ENCODE measurements around the gene USP21.

The USP21 gene

DNA sequence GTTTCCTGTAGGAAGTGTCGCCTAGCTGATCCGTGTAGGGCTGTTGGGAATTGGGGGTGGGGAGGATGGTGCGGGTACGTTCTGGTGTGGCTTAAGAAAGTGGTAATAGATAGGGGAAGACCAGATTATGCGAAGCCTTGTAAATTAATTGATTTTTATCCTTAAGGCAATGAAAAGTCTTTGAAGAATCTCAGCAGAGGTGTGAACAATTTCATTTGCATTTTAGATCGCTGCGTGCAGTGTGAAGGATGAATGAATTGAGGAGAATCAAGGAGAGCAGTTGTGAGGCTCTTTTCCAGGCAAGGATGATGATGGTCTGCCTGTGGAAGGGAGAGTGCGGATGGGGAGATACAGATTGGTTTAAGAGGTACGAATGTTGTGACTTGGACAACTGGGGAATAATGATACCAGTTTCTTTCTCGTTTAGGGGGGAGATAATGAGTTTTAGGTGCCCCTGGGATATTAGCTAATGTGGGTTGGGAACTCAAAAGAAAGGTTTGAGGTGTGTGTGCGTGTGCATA is 26.0 kb upstream of the USP21 start:
- no peak for DNase-seq (ENCODE audit: low spot score)

- DNase-seq (ENCODE audit: low spot score), result no peak
These were observed 21.4 kb upstream of the USP21 start for GRCh38 chr1:161137881-161138280.

DNA sequence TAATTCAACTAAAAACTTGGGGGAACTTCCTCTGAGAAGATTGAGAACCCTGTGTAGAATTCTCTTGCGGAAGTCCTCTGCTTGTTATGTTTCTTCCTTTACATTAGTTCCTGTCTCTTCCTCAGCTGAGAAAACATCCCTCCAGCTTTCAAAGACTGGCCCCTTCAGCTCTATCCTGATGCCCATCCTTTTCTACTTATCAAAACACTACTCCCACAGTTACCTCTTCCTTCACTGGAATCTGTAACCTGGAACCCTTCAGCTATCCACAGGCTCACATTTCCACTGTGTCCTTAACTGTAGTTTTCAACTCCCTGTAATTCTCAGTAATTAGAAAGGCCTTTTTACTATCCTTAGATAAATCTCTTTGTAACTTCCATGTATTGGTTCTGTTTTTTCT is 20.9 kb upstream of the USP21 start:
- no peak for DNase-seq (ENCODE audit: low spot score)

- no peak for DNase-seq (ENCODE audit: low spot score)
These were observed 19.5 kb upstream of the USP21 start for GRCh38 chr1:161139766-161140165.

DNA sequence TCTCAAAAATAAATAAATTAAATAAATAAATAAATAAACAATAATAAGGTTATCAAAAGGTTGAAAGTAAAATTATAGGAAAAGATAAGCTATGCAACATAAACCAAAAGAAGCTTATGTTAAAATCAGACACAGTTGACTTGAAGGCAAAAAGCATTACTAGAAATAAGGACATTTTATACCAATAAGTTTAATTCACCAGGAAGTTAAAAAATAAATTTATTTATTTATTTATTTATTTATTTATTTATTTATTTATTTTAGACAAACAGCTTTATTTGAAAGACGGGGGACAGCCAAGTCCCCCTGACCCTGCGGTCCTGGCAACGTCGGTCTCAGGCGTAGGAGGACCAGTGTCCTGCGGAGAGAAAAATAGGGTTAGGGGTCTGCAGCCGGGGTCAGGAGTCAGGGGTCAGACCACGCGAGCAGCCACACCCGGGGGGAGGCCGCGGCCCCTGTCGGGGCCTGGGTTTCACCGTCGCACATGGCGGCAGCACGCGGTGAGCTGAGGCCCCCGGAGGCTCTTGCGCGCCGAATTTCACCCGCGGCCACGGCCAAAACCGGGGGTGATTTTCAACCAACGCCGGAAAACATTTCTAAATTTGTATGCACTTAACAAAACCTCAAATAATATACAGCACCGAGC is 18.4 kb upstream of the USP21 start:
- DNase-seq (ENCODE audit: low spot score), result no peak

DNA sequence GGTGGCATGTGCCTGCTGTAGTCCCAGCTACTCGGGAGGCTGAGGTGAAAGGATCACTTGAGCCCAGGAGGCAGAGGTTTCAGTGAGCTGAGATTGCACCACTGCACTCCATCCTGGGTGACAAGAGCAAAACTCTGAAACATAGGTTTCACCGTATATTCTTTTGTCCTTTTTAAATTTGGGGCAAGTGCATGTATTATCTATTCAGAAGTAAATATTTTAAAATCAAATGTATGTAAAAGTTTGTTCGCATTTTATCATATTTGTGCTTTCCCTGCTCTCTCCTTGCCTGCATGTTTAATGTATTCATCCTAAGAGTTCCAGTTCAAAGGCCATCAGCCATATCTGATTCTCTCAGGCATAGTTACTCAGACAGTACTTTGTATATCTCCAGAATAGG is 13.5 kb upstream of the USP21 start:
- no peak for DNase-seq (ENCODE audit: low spot score)

- DNase-seq (ENCODE audit: low spot score), result no peak
These were observed 6.1 kb upstream of the USP21 start for GRCh38 chr1:161153176-161153575.

GRCh38 chr1:161153682-161154337 is 5.5 kb upstream of the USP21 start, which contains the start of gene UFC1:
UFC1 (plus strand) TSS chr1:161153978; CDS start chr1:161153998, 20 bp downstream.
- peak; percentile 79 for DNase-seq (ENCODE audit: low spot score)

DNA sequence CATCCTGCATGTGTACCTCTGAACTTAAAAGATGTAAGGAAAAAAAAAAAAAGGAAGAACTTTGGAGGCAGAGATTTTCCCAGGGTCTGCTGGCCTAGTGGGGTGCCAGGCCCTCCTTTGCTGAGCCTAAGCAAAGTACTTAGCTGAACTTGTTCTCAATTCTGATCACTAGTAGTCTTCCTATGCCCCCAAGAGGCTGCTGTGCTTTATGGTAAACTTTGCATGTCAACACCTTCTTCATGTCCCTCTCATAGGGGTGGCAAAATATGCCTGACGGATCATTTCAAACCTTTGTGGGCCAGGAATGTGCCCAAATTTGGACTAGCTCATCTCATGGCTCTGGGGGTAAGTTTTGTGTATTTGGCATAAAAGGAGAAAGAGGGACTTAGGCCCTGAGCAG is 1.4 kb upstream of the USP21 start:
- DNase-seq (ENCODE audit: low spot score), result no peak

GRCh38 chr1:161158316-161159010 is 837 bp upstream of the USP21 start:
- DNase-seq (ENCODE audit: low spot score), result no peak

- DNase-seq (ENCODE audit: low spot score), result no peak
These were observed 578 bp downstream of the USP21 start for GRCh38 chr1:161159913-161160243.

- no peak for DNase-seq (ENCODE audit: low spot score)
These were observed 1.4 kb downstream of the USP21 start for GRCh38 chr1:161160671-161161145.

DNA sequence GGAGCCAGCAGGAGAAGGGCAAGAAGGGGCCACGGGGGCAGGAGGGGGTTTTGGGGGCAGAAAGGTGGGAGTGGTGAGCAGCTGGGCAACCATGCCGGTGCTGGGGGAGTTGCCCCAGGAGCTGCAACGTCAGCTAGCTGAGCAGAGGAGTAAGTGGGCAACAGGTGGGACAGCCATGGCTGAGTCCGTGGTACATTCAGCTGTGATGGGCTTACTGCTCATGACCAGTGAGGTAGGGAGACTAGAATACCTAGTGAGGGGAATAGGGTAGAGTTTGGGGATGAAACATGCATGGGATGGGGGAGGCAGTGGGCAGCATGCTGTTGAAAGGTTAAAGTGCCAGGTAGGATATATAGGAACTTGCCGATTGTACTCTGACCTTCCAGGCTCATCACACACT is 2.4 kb downstream of the USP21 start:
- no peak for DNase-seq (ENCODE audit: low spot score)

- no peak for DNase-seq (ENCODE audit: low spot score)
These were observed 2.8 kb downstream of the USP21 start for GRCh38 chr1:161162052-161162451.

DNA sequence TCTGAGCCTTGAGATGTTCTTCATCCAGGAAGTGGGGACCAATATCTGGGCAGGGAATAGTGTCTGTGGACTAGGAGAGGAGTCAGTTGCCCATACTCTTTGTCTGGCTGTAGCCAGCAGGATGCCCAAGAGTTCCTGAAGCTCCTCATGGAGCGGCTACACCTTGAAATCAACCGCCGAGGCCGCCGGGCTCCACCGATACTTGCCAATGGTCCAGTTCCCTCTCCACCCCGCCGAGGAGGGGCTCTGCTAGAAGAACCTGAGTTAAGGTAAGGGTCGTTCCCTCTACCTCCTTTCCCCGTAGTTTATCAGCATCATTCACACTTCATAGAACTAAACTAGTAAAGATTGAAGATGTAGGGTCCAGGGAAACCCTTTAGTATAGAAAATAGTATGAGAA is 3.5 kb downstream of the USP21 start:
- DNase-seq (ENCODE audit: low spot score), result no peak

DNA sequence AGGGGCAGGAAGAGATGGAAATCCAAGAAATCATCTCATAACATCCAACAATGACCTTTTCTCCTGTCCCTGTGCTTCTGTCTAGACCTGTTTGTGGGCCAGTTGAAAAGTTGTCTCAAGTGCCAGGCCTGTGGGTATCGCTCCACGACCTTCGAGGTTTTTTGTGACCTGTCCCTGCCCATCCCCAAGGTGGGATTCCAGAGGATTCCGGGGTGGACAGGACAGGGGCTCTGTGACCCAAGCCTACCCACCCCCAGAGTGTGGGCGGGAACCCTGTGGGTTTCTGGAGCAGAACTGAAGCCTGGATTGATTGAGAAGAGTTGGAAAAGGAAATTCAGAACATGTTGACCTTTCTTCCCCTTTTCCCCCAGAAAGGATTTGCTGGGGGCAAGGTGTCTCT is 4.5 kb downstream of the USP21 start:
- no peak for DNase-seq (ENCODE audit: low spot score)

DNA sequence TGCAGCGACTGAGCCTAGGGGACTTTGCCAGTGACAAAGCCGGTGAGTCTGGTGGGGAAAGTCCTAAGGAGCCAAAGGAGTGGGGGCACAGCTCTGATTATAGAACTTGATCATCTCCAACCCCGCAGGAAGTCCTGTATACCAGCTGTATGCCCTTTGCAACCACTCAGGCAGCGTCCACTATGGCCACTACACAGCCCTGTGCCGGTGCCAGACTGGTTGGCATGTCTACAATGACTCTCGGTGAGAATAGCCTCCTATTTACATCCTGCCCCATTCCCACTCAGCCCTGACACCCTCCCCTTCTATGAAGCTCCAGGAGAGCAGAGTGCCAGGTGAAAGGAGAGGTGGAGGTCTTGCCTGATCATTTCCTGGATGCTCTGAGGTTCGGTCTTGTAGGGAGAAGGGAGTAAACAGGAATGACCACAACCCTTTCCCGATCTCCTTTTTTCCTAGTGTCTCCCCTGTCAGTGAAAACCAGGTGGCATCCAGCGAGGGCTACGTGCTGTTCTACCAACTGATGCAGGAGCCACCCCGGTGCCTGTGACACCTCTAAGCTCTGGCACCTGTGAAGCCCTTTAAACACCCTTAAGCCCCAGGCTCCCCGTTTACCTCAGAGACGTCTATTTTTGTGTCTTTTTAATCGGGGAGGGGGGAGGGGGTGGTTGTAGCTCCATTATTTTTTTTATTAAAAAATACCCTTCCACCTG is 5.8 kb downstream of the USP21 start:
- peak; percentile 46 for DNase-seq (ENCODE audit: low spot score)

- peak; percentile 95 for DNase-seq (ENCODE audit: low spot score)
These were observed 6.7 kb downstream of the USP21 start, which contains the start of gene PPOX for GRCh38 chr1:161165742-161166668. PPOX (plus strand) TSS chr1:161166426; CDS start chr1:161166848, 422 bp downstream.

- DNase-seq (ENCODE audit: low spot score), result peak; percentile 64
These were observed 7.6 kb downstream of the USP21 start for GRCh38 chr1:161166669-161167548.

DNA sequence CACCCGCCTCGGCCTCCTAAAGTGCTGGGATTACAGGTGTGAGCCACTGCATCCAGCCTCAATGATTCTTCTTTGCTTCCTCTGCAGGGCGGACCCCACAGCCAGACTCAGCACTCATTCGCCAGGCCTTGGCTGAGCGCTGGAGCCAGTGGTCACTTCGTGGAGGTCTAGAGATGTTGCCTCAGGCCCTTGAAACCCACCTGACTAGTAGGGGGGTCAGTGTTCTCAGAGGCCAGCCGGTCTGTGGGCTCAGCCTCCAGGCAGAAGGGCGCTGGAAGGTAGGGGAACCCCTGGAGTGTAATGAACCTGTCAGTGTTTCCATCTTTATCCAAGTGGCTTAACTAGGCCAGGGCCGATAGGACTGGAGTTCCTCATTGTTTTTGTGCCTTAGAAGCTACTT is 9.6 kb downstream of the USP21 start:
- no peak for DNase-seq (ENCODE audit: low spot score)

All from ecto neural progenitor cell (in vitro differentiated cells).